RWPE2 (cell line): Measurements from ENCODE around the gene NOC2L.
"Not testable (repeated sequence)": the region's sequence is repeated elsewhere in the genome, so short reads cannot be mapped to it uniquely, and the experiment has no call there.

Experiments
- ATAC-seq: fragments of 200-7000 bp; cut with Tn5 transposase; 3 replicates; pipeline ENCODE4 v1.9.1; 2021; ENCODE audit warnings: low read depth
- DNase-seq: peaks from one replicate; pipeline ENCODE4 v3.0.0-alpha.2; 2020; ENCODE audit warnings: low spot score
- H3K27ac ChIP-seq: fragments of 450-650 bp; 2 replicates; pipeline ENCODE4 v1.5.1; 2017; ENCODE audit warnings: mild to moderate bottlenecking; ENCODE audit not compliant: poor library complexity, severe bottlenecking
- H3K27me3 ChIP-seq: fragments of 250-450 bp; sonication (Bioruptor Pico); 2 replicates; pipeline ENCODE4 v1.5.1; 2021; ENCODE audit warnings: mild to moderate bottlenecking, moderate library complexity; ENCODE audit not compliant: insufficient read depth, poor library complexity, severe bottlenecking
- H3K36me3 ChIP-seq: fragments of 250-450 bp; sonication (Bioruptor Pico); 2 replicates; pipeline ENCODE4 v1.5.1; 2020; ENCODE audit warnings: low read depth, mild to moderate bottlenecking, moderate library complexity
- H3K4me1 ChIP-seq: fragments of 250-450 bp; sonication (Bioruptor Pico); 2 replicates; pipeline ENCODE4 v1.5.1; 2021; ENCODE audit warnings: mild to moderate bottlenecking, moderate library complexity; ENCODE audit not compliant: insufficient read depth, poor library complexity, severe bottlenecking
- H3K4me3 ChIP-seq: fragments of 250-450 bp; sonication (Bioruptor Pico); 2 replicates; pipeline ENCODE4 v1.5.1; 2021; ENCODE audit warnings: mild to moderate bottlenecking, moderate library complexity; ENCODE audit not compliant: severe bottlenecking
- H3K9me3 ChIP-seq: fragments of 250-450 bp; sonication (Bioruptor Pico); 2 replicates; pipeline ENCODE4 v1.5.1; 2021; ENCODE audit warnings: mild to moderate bottlenecking, moderate library complexity; ENCODE audit not compliant: severe bottlenecking
- TF ChIP-seq, protein P1 (sequence below): fragments of 450-650 bp; IDR thresholded peaks from one replicate; pipeline ENCODE4 v1.5.1; 2017; ENCODE audit warnings: mild to moderate bottlenecking, moderate library complexity; ENCODE audit not compliant: poor library complexity, severe bottlenecking

NOC2L gene

DNA sequence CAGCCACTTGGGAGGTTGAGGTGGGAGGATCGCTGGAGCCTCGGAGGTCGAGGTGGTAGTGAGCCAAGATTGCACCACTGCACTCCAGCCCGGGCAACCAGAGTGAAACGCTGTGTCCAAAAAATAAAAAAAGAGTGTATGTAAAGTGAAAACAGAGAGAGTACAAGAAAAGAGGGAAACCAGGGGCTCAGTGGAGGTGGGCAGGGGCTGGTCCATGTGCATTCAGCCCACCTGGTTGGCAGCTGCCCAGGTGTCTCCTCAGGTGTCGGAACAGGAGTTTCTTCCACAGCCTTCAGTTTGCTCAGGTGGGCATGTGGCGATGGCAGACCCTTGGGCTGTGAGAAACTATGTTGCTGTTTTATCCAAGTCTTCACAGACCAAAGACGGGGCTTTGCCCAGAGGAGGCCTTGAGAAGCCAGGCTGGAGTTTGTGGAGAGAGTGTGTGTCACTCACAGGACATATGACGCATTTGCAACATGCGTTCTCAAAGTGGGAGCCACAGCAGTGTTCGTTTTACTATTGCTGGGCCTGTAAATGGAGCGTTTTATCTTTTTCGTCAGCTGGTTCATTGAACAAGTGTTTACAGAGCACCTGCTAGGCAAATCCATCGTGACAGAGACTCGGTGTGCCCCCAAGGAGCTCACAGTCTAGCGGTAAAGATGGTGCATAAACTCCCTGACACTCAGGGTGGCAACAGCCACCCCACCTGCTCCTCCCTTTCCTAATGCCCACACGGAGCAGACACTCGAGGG, 57.8 kb downstream of the NOC2L start:
- TF ChIP-seq, protein P1, sequence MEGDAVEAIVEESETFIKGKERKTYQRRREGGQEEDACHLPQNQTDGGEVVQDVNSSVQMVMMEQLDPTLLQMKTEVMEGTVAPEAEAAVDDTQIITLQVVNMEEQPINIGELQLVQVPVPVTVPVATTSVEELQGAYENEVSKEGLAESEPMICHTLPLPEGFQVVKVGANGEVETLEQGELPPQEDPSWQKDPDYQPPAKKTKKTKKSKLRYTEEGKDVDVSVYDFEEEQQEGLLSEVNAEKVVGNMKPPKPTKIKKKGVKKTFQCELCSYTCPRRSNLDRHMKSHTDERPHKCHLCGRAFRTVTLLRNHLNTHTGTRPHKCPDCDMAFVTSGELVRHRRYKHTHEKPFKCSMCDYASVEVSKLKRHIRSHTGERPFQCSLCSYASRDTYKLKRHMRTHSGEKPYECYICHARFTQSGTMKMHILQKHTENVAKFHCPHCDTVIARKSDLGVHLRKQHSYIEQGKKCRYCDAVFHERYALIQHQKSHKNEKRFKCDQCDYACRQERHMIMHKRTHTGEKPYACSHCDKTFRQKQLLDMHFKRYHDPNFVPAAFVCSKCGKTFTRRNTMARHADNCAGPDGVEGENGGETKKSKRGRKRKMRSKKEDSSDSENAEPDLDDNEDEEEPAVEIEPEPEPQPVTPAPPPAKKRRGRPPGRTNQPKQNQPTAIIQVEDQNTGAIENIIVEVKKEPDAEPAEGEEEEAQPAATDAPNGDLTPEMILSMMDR: no peak
- DNase-seq: no peak

DNA sequence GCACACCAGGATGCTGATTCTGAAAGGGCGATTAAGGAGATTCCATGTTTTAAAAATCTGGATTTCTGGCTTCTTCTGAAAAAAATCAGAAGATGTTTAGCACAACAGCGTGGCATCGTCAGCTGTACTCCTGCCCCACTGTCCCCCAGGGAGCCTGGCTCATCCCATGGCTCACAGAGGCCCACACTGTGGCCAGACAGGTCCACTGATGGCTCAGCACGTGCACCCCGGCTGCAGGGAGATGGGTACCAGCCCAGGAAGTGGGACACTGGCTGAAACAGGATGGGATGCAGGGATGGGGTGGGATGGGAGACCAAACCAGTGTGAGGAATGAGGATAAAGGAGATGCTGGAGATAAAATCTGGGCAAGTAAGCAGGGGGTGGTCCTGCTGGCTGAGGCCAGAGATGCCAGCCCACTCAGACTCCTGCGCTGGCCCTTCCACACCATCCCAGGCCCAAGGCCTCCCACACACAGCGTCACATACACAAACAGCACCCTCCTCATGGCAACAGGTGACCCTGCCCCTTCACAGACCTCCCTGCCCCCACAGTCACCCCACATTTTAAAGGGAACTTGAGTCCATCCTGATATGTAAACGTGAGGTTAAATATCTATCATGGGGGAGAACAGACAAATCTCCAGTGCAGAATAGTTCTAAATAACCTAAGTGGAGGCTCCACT, 59.3 kb downstream of the NOC2L start:
- Histone ChIP-seq H3K4me3 (no peak overlapping the region), H3K4me1 (no peaks in the 10 kb centered on the region), H3K9me3 (no peaks in the 10 kb centered on the region), H3K27me3 (peaks cover 15% of the 10 kb centered on the region), H3K27ac (no peak overlapping the region), H3K36me3 (no peaks in the 10 kb centered on the region)
- no peak for ATAC-seq
- peak; percentile 47 for DNase-seq
- TF ChIP-seq, protein P1: no peak

More for the DNA sequence above, 57.8 kb downstream of the NOC2L start:
- ATAC-seq: no peak
- no peaks in the 10 kb centered on the region for H3K9me3 ChIP-seq
- H3K27ac ChIP-seq: no peak overlapping the region
- H3K4me3 ChIP-seq: no peak overlapping the region
- peaks cover 15% of the 10 kb centered on the region for H3K27me3 ChIP-seq
- no peaks in the 10 kb centered on the region for H3K4me1 ChIP-seq
- no peaks in the 10 kb centered on the region for H3K36me3 ChIP-seq

DNA sequence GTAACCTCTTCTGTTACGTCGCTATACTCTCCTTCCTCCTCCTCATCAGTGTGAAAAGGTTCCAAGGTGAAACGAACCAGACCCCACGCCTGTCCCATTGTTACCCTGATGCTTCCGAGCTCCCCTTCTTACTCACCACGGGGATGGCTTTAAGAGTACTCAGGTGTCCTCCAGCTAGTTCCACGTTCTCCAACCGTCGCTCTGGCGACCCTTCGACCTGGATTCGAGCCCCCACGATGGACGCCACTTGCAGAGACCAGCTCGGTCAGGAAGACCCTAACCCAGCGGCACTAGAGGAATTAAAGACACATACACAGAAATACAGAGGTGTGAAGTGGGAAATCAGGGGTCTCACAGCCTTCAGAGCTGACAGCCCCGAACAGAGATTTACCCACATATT, 61.1 kb downstream of the NOC2L start:
- peaks cover 15% of the 10 kb centered on the region for H3K27me3 ChIP-seq
- not testable (repeated sequence) for DNase-seq, ATAC-seq

DNA sequence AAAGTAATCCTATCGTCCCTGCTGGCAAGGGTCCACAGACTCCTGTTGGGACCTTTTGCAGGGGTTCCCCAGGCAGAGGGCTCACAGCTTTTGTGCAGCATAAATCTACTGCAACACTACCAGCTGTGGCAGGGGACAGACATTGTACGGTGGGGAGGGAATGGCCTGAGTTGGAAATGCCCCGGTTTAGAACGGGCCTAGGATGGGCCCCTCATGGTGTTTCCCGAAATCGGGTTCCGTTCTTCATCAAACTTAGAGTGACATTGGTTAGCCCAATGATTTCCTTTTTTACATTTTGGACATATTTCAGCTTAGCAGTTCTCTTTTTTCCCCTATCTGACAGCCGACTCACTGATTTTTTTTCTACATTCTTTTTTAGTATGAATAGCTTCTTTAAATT, 61.8 kb downstream of the NOC2L start:
- Histone ChIP-seq H3K9me3 (no peaks in the 10 kb centered on the region), H3K27me3 (peaks cover 15% of the 10 kb centered on the region)
- DNase-seq: no peak

More for the DNA sequence above, 61.1 kb downstream of the NOC2L start:
- not testable (repeated sequence) for H3K4me3 ChIP-seq, H3K4me1 ChIP-seq, H3K36me3 ChIP-seq, H3K27ac ChIP-seq, H3K9me3 ChIP-seq

More for the DNA sequence above, 61.8 kb downstream of the NOC2L start:
- no peak overlapping the region for H3K4me3 ChIP-seq
- TF ChIP-seq, protein P1: no peak
- no peaks in the 10 kb centered on the region for H3K36me3 ChIP-seq
- no peak overlapping the region for H3K27ac ChIP-seq
- no peak for ATAC-seq
- H3K4me1 ChIP-seq: no peaks in the 10 kb centered on the region
